HEK293 (cell line): ENCODE measurements around the gene SH3TC1.

Experiments
- TF ChIP-seq, protein P1 (sequence below): fragments of 450-650 bp; formaldehyde crosslinking; IDR thresholded peaks from 2 replicates; pipeline ENCODE4 v1.5.1; 2016; ENCODE audit warnings: missing biosample characterization, missing genetic modification characterization
- TF ChIP-seq, protein P2 (sequence below): fragments of 450-650 bp; formaldehyde crosslinking; IDR thresholded peaks from 2 replicates; pipeline ENCODE4 v1.5.1; 2016; ENCODE audit warnings: missing biosample characterization, missing genetic modification characterization
- TF ChIP-seq, protein P3 (sequence below): fragments of 450-650 bp; formaldehyde crosslinking; conservative IDR thresholded peaks from 2 replicates; pipeline ENCODE4 v1.5.1; 2016; ENCODE audit warnings: low read depth, missing biosample characterization, missing genetic modification characterization

DNA sequence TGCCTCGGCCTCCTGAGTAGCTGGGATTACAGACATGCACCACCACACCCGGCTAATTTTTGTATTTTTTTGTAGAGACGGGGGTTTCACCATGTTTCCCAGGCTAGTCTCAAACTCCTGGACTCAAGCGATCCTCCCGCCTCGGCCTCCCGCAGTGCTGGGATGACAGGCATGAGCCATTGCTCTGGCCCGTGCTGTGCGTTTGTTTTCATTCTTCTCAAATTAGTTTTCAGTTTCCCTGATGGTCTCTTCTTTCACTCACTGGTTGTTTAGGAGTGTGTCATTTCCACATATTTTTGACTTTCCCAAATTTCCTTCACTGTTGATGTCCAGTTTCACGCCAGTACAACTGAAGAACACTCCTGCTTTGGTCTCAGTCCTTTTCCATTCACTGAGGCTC, 31.8 kb downstream of the SH3TC1 start:
- TF ChIP-seq, protein P1, sequence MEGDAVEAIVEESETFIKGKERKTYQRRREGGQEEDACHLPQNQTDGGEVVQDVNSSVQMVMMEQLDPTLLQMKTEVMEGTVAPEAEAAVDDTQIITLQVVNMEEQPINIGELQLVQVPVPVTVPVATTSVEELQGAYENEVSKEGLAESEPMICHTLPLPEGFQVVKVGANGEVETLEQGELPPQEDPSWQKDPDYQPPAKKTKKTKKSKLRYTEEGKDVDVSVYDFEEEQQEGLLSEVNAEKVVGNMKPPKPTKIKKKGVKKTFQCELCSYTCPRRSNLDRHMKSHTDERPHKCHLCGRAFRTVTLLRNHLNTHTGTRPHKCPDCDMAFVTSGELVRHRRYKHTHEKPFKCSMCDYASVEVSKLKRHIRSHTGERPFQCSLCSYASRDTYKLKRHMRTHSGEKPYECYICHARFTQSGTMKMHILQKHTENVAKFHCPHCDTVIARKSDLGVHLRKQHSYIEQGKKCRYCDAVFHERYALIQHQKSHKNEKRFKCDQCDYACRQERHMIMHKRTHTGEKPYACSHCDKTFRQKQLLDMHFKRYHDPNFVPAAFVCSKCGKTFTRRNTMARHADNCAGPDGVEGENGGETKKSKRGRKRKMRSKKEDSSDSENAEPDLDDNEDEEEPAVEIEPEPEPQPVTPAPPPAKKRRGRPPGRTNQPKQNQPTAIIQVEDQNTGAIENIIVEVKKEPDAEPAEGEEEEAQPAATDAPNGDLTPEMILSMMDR (tag by site-specific recombination) = no peak
- TF ChIP-seq, protein P2, sequence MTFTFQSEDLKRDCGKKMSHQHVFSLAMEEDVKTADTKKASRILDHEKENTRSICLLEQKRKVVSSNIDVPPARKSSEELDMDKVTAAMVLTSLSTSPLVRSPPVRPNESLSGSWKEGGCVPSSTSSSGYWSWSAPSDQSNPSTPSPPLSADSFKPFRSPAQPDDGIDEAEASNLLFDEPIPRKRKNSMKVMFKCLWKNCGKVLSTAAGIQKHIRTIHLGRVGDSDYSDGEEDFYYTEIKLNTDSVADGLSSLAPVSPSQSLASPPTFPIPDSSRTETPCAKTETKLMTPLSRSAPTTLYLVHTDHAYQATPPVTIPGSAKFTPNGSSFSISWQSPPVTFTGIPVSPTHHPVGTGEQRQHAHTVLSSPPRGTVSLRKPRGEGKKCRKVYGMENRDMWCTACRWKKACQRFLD (tag by site-specific recombination) = no peak
- TF ChIP-seq, protein P3, sequence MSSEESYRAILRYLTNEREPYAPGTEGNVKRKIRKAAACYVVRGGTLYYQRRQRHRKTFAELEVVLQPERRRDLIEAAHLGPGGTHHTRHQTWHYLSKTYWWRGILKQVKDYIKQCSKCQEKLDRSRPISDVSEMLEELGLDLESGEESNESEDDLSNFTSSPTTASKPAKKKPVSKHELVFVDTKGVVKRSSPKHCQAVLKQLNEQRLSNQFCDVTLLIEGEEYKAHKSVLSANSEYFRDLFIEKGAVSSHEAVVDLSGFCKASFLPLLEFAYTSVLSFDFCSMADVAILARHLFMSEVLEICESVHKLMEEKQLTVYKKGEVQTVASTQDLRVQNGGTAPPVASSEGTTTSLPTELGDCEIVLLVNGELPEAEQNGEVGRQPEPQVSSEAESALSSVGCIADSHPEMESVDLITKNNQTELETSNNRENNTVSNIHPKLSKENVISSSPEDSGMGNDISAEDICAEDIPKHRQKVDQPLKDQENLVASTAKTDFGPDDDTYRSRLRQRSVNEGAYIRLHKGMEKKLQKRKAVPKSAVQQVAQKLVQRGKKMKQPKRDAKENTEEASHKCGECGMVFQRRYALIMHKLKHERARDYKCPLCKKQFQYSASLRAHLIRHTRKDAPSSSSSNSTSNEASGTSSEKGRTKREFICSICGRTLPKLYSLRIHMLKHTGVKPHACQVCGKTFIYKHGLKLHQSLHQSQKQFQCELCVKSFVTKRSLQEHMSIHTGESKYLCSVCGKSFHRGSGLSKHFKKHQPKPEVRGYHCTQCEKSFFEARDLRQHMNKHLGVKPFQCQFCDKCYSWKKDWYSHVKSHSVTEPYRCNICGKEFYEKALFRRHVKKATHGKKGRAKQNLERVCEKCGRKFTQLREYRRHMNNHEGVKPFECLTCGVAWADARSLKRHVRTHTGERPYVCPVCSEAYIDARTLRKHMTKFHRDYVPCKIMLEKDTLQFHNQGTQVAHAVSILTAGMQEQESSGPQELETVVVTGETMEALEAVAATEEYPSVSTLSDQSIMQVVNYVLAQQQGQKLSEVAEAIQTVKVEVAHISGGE (tag by site-specific recombination) = no peak
